ENCODE results near the gene ELL. TPM values are rescaled to one million over a fixed set of nuclear protein-coding genes. Genes with fewer than 3 reads are reported as not detected.
"Not testable (repeated sequence)": the region's sequence is repeated elsewhere in the genome, so short reads cannot be mapped to it uniquely, and the experiment has no call there.

The ELL gene
- polyA plus RNA-seq, 4 donors, result 8.3 to 13.8 (median 12.3) TPM

GRCh38 chr19:18532168-18532890 lies 10.5 kb upstream of the ELL start:
- DNase-seq (ENCODE audit: low read depth in 4 of 4, low spot score in 2 of 4), result no peak

- no peak for DNase-seq (ENCODE audit: low read depth in 4 of 4, low spot score in 2 of 4)
These were observed 9.6 kb upstream of the ELL start for GRCh38 chr19:18531485-18531884.

- no peak for DNase-seq (ENCODE audit: low read depth in 4 of 4, low spot score in 2 of 4)
These were observed 7.9 kb upstream of the ELL start for GRCh38 chr19:18529782-18530181.

GRCh38 chr19:18526316-18526715 lies 4.4 kb upstream of the ELL start:
- no peak for DNase-seq (ENCODE audit: low read depth in 4 of 4, low spot score in 2 of 4)

GRCh38 chr19:18523841-18524240 lies 2.0 kb upstream of the ELL start:
- no peak for DNase-seq (ENCODE audit: low read depth in 4 of 4, low spot score in 2 of 4)

- not testable (repeated sequence) for DNase-seq (ENCODE audit: low read depth in 4 of 4, low spot score in 2 of 4)
These were observed 1.1 kb upstream of the ELL start for GRCh38 chr19:18522862-18523440.

- DNase-seq (ENCODE audit: low read depth in 4 of 4, low spot score in 2 of 4), result peak; percentile 96 to 100 (median 99)
These were observed 423 bp upstream of the ELL start for GRCh38 chr19:18522124-18522861.

GRCh38 chr19:18520848-18521691 lies 800 bp downstream of the ELL start:
- DNase-seq (ENCODE audit: low read depth in 4 of 4, low spot score in 2 of 4), result no peak

- DNase-seq (ENCODE audit: low read depth in 4 of 4, low spot score in 2 of 4), result peak in 1 of 4 donors; percentile 53
These were observed 1.7 kb downstream of the ELL start for GRCh38 chr19:18519962-18520847.

- no peak for DNase-seq (ENCODE audit: low read depth in 4 of 4, low spot score in 2 of 4)
These were observed 3.2 kb downstream of the ELL start for GRCh38 chr19:18518639-18519038.

GRCh38 chr19:18517606-18518005 lies 4.3 kb downstream of the ELL start:
- DNase-seq (ENCODE audit: low read depth in 4 of 4, low spot score in 2 of 4), result no peak

- no peak for DNase-seq (ENCODE audit: low read depth in 4 of 4, low spot score in 2 of 4)
These were observed 5.9 kb downstream of the ELL start for GRCh38 chr19:18515959-18516358.

GRCh38 chr19:18514800-18515682 lies 6.8 kb downstream of the ELL start:
- DNase-seq (ENCODE audit: low read depth in 4 of 4, low spot score in 2 of 4), result no peak

GRCh38 chr19:18513868-18514267 lies 8.0 kb downstream of the ELL start:
- DNase-seq (ENCODE audit: low read depth in 4 of 4, low spot score in 2 of 4), result no peak

- DNase-seq (ENCODE audit: low read depth in 4 of 4, low spot score in 2 of 4), result no peak
These were observed 11.7 kb downstream of the ELL start for GRCh38 chr19:18510216-18510615.

GRCh38 chr19:18508585-18508984 lies 13.3 kb downstream of the ELL start:
- DNase-seq (ENCODE audit: low read depth in 4 of 4, low spot score in 2 of 4), result no peak

- no peak for DNase-seq (ENCODE audit: low read depth in 4 of 4, low spot score in 2 of 4)
These were observed 14.0 kb downstream of the ELL start for GRCh38 chr19:18507727-18508440.

- no peak for DNase-seq (ENCODE audit: low read depth in 4 of 4, low spot score in 2 of 4)
These were observed 14.7 kb downstream of the ELL start for GRCh38 chr19:18507021-18507726.
